NCI-H187 treated with DMSO at 0.1 percent for 48 hours (cell line): ENCODE measurements around the gene KRTAP9-2.
"Not testable (repeated sequence)": the region's sequence is repeated elsewhere in the genome, so short reads cannot be mapped to it uniquely, and the experiment has no call there.

ENCODE experiments used
- DNase-seq: peaks from one replicate; lab custom pipeline; 2025; lab: John Stamatoyannopoulos, UW

Gene KRTAP9-2

DNA sequence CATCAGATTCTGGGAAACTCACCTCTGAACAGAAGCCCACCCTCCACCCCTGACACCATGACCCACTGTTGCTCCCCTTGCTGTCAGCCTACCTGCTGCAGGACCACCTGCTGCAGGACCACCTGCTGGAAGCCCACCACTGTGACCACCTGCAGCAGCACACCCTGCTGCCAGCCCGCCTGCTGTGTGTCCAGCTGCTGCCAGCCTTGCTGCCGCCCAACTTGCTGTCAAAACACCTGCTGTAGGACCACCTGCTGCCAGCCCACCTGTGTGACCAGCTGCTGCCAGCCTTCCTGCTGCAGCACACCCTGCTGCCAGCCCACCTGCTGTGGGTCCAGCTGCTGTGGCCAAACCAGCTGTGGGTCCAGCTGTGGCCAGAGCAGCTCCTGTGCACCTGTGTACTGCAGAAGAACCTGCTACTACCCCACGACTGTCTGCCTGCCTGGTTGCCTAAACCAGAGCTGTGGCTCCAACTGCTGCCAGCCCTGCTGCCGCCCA lies at the start of gene KRTAP9-2:
Gene KRTAP9-2, plus strand, starts transcription at position 51 of the 498 bp plus-strand sequence. Its CDS starts 7 bp downstream, at position 58.
- DNase-seq, result not testable (repeated sequence)

- no peak for DNase-seq
These were observed 49.6 kb upstream of the KRTAP9-2 start for GRCh38 chr17:41176744-41177387.

GRCh38 chr17:41177727-41178271 lies 48.6 kb upstream of the KRTAP9-2 start, which contains the start of gene KRTAP4-2:
Gene KRTAP4-2 (minus strand): TSS chr17:41178221. CDS start chr17:41178164, 57 bp downstream.
- no peak for DNase-seq

DNA sequence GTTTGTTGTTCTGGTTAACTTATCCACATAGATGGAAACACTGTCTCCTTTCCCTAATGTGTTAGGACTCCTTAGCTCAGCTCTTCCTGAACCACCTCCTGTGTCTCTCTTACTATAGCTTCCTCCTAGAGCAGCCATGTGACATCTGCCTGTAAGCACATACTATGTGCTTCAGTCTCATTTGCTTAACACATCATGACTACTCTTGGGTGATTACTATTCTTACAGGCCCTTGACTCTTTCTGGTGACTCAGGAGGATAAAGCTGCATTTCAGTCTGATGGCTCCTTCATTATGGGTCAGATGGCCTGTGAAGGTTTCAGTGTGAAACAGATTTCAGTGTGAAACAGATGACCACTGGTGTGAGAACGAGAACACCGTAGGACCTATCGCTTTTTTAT lies 48.1 kb upstream of the KRTAP9-2 start:
- no peak for DNase-seq

GRCh38 chr17:41178843-41179616 lies 47.4 kb upstream of the KRTAP9-2 start:
- DNase-seq, result no peak

- DNase-seq, result no peak
These were observed 41.9 kb upstream of the KRTAP9-2 start, which contains the start of gene KRTAP4-1 for GRCh38 chr17:41184480-41184961. Gene KRTAP4-1 (minus strand): TSS chr17:41184911. CDS start chr17:41184854, 57 bp downstream.

- no peak for DNase-seq
These were observed 41.4 kb upstream of the KRTAP9-2 start for GRCh38 chr17:41185001-41185400.

- no peak for DNase-seq
These were observed 39.6 kb upstream of the KRTAP9-2 start for GRCh38 chr17:41186872-41187271.

GRCh38 chr17:41189837-41190318 lies 36.6 kb upstream of the KRTAP9-2 start, which contains the start of gene KRTAP9-1:
Gene KRTAP9-1 (plus strand): TSS chr17:41189887. CDS start chr17:41189887, 0 bp downstream.
- DNase-seq, result not testable (repeated sequence)

DNA sequence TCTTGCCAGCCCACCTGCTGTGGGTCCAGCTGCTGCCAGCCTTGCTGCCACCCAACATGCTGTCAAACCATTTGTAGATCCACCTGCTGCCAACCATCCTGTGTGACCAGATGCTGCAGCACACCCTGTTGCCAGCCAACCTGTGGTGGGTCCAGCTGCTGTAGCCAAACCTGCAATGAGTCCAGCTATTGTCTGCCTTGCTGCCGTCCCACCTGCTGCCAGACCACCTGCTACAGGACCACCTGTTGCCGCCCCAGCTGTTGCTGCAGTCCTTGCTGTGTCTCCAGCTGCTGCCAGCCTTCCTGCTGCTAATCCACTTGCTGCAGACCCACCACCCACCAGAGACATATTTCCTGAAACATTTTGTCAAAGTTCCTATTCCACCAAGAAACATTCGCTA lies 36.1 kb upstream of the KRTAP9-2 start:
- no peak for DNase-seq

GRCh38 chr17:41196068-41196467 lies 30.4 kb upstream of the KRTAP9-2 start:
- no peak for DNase-seq

DNA sequence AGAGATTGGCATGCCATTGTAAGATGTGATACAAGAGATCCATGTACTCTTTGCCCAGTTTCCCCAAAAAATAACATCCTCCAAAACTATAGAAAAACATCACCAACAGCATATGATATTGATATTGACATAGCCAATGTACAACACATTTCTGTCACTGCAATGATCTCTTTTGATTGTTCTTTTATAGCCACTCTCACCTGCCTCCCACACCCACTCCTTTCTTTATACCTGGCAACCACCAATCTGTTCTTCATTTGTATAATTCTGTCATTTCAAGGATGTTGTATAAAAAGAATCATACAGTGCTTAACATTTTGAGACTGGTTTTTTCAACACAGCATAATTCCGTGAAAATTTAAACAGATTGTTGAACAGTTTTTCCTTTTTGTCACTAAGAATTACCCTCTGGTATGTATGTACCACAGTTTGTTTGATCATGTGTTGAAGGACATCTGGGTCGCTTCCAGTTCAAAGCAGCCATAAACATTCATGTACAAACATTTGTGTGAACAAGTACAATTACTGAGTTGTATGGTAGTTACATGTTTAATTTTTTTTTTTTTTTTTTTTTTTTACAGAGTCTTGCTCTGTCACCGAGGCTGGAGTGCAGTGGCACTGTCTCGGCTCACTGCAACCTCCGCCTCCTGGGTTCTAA lies 26.9 kb upstream of the KRTAP9-2 start:
- DNase-seq, result no peak

- no peak for DNase-seq
These were observed 14.5 kb upstream of the KRTAP9-2 start for GRCh38 chr17:41211845-41212466.

- no peak for DNase-seq
These were observed 13.8 kb upstream of the KRTAP9-2 start for GRCh38 chr17:41212524-41213169.

DNA sequence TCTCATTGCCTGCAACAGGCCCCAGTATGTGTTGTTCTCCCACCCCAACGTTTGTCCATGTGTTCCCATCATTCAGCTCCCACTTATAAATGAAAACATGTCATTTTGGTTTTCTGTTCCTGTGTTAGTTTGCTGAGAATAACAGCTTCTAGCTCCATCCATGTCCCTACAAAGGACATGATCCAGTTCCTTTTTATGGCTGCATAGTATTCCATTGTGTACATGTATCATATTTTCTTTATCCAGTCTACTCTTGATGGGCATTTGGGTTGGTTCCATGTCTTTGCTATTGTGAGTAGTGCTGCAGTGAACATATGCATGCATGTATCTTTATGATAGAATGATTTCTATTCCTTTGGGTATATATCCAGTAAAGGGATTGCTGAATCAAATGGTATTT lies 10.8 kb upstream of the KRTAP9-2 start:
- DNase-seq, result no peak

DNA sequence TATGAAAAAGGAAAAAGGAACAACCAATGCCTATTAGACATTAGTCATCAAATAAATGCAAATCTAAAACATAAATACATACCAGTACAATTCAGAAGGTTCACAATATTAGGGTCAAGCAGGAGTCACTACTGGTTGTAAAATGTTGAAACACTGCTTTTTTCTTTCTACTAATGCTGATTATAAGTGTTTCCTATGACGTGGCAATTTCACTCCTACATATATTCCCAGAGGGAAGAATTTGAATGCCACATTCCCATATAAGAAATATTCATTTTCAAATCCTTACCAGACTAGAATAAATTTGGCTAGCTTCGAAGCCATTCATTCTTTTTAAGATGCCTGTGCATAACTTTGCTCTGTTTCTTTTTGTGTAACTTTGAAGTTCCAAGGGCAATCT lies 2.6 kb upstream of the KRTAP9-2 start:
- DNase-seq, result no peak

DNA sequence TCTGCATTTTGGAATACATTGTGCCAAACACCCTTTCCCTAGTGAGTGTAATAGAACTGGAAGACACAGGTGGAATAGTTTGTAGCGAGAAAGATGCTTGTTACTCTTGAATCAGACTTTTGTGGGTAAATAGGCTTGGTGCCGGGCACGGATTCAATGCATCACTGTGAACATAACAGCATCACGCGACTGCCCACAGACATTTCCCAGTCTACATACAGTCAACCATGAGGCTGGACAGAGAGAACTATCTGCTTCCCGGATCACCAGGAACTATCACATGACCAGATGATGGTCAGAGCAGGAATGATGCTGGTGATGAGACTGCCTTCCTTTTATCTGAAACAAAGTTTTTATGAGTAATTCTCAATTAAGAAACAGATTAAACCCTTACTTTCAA lies 397 bp upstream of the KRTAP9-2 start:
- DNase-seq, result no peak

DNA sequence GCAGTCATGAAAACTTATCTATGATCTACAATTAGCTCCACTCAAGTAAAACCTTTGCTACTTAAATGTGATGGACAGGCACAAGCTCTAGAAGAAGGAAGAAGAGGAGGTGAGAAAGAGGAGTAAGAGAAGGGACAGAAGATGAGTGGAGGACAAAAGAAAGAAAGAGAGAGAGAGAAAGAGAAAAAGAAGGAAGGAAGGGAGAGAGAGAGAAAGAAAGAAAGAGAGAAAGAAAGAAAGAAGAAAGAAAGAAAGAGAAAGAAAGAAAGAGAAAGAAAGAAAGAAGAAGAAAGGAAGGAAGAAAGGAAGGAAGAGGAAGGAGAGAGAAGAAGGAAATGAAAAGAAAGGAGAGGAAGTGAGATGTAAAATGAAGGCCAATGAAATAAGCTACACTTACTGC lies 3.6 kb downstream of the KRTAP9-2 start:
- no peak for DNase-seq

GRCh38 chr17:41231731-41232130 lies 5.3 kb downstream of the KRTAP9-2 start:
- no peak for DNase-seq

GRCh38 chr17:41232399-41233105 lies 6.1 kb downstream of the KRTAP9-2 start, which contains the start of gene KRTAP9-3:
Gene KRTAP9-3 (plus strand): TSS chr17:41232449. CDS start chr17:41232502, 53 bp downstream.
- DNase-seq, result not testable (repeated sequence)
